SIG-M5 treated with dmso at 0.1 percent for 504 hours (cell line): ENCODE data around the gene ISLR.

ENCODE experiments used
- DNase-seq: peaks from one replicate; lab custom pipeline; 2025; ENCODE audit not compliant: unreplicated experiment; lab: John Stamatoyannopoulos, UW

The ISLR gene, protein sequence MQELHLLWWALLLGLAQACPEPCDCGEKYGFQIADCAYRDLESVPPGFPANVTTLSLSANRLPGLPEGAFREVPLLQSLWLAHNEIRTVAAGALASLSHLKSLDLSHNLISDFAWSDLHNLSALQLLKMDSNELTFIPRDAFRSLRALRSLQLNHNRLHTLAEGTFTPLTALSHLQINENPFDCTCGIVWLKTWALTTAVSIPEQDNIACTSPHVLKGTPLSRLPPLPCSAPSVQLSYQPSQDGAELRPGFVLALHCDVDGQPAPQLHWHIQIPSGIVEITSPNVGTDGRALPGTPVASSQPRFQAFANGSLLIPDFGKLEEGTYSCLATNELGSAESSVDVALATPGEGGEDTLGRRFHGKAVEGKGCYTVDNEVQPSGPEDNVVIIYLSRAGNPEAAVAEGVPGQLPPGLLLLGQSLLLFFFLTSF

GRCh38 chr15:74173380-74174218 is at the start of gene ISLR:
ISLR (plus strand) TSS chr15:74173710; CDS start chr15:74174859, 1,149 bp downstream.
- no peak for DNase-seq

- no peak for DNase-seq
Observed at GRCh38 chr15:74124196-74124595, 49.3 kb upstream of the ISLR start.

GRCh38 chr15:74124759-74125158 is 48.8 kb upstream of the ISLR start:
- DNase-seq: no peak

DNA sequence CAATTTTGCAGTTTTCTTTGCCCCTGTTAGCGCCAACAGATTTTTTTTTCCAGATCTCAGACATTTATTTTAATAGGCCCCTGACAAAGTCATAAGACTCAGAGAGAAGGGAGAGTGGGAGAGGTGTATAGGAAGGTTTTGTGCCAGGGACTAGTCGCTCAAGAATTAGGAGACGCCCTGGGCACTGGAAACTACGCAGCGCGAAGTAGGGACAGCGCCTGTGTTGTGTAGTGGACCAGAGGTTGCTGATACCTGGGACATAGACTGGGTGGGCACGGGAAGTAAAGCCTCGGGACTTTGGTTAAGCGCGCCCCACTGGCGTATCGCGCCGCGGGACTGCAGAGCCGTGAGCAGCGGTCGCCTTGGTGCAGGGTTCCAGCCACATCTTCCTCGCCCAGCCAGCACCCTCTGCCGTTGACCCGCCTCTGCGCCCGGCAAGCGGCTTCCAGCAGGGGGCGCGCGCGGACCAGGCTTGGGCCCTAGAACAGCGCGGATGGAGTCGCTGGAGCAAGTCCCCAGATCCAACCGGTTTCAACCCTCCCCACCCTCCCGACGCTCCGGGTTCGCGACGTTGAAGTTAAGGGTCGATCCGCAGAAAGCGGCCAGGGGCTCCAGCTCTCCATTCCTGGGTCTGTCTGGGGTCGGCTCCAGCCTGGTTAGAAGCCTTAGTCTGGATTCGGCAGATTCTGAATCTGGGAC is 46.1 kb upstream of the ISLR start:
- DNase-seq: peak; percentile 71

DNA sequence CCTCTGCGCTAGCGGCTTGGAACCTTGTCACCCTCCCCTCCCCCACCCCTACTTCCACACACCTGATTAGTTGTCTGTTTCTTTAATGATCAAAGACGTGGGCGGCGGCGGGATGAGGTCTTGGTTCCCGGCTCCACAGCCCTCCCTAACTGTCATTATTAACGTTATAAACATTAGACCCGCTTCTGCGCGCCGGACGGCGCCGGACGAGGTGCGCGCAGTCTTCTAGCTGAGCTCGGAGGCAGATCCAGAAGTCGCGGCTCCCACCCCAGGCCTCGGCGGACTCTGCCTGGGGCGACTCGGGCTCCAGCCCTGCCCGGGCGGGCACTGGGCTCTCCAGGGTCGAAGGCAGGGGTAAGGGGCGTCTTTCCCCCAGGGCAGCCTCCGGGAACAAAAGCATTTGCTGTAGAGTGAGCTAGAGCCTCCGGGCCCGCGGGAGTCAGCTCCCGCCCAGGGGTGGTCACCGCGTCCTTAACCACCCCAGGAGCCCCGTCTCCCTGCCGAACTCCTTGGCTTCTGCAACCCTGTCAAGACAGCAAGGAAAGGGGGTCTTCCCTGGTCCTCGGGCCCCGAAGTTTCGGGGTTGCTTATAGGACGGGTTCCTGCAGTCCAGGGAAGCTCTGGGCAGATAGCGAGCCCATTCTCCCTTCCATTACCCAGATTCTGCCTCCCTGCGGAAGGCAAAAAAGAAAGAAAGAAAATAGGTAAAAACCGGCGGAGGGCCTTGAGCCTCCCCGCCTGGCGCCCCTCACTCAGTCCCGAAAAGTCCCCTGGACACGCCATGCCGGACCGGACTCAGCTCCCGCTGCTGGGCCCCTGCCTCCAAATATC is 45.3 kb upstream of the ISLR start:
- no peak for DNase-seq

GRCh38 chr15:74128785-74129585 is 44.5 kb upstream of the ISLR start:
- no peak for DNase-seq

DNA sequence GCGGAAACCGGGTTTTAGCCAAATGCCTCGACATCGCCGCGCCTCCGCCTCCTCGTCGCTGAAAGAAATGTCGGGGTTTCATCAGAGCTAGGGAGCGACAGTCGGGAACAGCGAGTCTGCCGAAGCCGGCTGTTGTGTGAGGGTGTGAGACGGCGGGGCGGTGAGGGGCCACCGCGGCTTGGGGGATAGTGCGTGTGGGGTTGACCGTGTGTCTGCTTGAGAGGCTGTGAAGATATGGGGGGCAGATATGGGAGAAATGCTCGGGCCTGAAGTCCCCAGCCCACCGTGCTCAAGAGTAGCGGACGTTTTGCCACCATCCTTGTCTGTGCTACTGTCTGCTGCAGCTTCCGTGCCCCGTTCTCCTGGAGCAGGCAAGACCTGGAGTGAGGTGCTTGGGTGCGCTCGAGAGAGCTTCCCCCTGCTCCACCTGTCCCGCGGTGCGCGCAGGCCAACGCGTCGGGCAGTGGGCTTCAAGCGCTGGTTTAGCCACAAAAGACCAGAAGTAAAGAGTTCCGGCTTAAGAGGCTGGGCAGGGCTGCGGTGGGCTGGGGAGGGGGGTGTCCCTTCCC is 43.8 kb upstream of the ISLR start:
- no peak for DNase-seq

- no peak for DNase-seq
Observed at GRCh38 chr15:74130155-74130848, 43.2 kb upstream of the ISLR start, which contains the start of gene ISLR2. ISLR2 (plus strand) TSS chr15:74130586; CDS start chr15:74132755, 2,169 bp downstream.

DNA sequence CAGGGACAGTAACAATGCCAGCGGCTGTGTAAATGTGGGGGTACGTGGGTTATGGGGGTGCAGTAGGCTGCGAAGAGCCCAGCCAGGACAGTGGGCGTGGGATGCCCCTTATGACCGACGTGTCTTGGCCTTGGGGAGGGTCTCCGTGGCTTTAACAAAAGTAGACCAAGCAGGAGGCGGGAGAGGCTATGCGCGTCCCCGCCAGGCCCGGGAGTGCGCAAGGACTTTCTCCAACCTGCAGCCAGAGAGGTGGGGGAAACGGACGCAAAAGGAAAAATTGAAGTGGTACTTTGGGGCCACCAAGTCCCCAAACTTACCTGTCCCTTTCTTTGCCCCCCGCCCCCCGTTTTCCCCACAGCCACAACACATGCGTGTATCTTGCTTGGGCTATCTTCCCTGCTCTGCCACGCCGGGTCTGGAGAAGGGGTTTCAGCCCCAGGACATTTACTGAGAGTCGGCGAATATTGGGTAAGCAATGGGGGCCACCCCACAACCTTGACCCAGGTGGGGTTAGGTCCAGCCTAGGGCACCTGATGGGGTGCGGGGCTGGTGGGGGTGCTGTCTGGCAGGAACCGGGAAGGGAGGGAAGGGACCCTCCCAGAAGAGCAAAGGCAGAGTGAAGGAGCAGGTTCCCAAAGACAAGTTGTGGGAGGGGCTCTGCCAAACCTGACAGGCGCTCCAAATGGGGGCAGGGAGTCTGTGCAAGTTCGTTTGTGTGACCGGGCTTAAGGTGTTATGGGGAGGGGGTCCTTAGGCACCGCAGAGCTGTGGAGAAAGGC is 42.5 kb upstream of the ISLR start:
- DNase-seq: no peak

- no peak for DNase-seq
Observed at GRCh38 chr15:74131628-74132413, 41.7 kb upstream of the ISLR start.

DNA sequence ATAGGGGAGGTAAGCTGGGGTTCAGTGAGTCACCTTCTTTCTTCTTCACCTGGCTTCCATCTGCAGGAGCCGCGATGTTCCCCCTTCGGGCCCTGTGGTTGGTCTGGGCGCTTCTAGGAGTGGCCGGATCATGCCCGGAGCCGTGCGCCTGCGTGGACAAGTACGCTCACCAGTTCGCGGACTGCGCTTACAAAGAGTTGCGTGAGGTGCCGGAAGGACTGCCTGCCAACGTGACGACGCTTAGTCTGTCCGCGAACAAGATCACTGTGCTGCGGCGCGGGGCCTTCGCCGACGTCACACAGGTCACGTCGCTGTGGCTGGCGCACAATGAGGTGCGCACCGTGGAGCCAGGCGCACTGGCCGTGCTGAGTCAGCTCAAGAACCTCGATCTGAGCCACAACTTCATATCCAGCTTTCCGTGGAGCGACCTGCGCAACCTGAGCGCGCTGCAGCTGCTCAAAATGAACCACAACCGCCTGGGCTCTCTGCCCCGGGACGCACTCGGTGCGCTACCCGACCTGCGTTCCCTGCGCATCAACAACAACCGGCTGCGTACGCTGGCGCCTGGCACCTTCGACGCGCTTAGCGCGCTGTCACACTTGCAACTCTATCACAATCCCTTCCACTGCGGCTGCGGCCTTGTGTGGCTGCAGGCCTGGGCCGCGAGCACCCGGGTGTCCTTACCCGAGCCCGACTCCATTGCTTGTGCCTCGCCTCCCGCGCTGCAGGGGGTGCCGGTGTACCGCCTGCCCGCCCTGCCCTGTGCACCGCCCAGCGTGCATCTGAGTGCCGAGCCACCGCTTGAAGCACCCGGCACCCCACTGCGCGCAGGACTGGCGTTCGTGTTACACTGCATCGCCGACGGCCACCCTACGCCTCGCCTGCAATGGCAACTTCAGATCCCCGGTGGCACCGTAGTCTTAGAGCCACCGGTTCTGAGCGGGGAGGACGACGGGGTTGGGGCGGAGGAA is 40.5 kb upstream of the ISLR start:
- no peak for DNase-seq

- DNase-seq: no peak
Observed at GRCh38 chr15:74133694-74134386, 39.7 kb upstream of the ISLR start.

GRCh38 chr15:74134387-74135027 is 39.0 kb upstream of the ISLR start:
- no peak for DNase-seq

DNA sequence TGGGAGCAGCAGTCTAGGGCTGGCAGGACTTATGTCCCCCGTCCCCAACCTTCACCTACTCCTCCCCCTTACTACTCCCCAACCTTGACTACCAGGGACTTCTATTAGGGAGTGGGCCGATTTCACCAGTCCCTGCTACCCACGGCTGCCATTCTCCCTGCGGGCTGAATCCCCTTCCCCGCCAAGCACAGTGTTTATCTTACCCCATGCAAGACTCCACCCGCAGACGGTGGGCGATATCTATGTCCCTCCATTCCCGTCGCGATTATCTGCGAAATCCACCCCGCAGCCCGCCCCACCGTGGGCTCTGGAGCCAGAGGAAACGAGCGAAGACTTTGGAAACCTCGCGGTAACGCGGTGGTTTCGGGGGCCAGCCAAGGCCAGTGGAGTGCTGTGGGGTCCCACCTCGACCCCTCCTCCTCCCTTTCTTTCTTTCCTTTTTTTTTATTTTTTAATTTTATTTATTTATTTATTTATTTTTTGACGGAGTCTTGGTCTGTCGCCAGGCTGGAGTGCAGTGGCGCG is 38.4 kb upstream of the ISLR start:
- no peak for DNase-seq

GRCh38 chr15:74136540-74136813 is 37.0 kb upstream of the ISLR start:
- DNase-seq: no peak
